GM18519 (cell line): ENCODE data around the gene PRSS37.

Experiments used
- ATAC-seq: cut with Tn5 transposase; IDR thresholded peaks from one replicate; pipeline ENCODE4 v1.9.1; 2021; ENCODE audit warnings: mild to moderate bottlenecking, moderate library complexity; ENCODE audit not compliant: unreplicated experiment, low FRiP score

PRSS37 gene

DNA sequence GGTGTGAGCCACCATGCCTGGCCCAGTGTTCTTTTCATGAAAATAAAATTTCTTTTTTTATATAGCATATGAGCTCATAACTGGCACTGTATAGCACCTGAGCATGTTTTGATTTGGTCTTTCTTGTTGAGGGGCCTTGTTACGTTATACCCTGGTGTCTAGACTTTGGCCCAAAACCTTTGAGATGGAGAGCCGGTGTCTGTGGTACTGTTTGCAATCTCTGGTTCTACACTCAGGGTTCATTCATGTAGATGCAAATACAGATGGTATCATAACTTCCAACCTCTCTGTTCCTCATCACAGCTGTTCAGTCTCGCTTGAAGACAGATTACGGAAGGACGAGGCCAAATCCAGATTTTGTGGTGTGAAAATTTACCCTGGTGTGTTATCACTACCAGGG, 51.4 kb downstream of the PRSS37 start, which contains the start of gene TAS2R5:
TSS of gene TAS2R5 (plus strand) at position 301 of the 400 bp plus-strand sequence. CDS start 145 bp downstream, outside the sequence.
- no peak for ATAC-seq

DNA sequence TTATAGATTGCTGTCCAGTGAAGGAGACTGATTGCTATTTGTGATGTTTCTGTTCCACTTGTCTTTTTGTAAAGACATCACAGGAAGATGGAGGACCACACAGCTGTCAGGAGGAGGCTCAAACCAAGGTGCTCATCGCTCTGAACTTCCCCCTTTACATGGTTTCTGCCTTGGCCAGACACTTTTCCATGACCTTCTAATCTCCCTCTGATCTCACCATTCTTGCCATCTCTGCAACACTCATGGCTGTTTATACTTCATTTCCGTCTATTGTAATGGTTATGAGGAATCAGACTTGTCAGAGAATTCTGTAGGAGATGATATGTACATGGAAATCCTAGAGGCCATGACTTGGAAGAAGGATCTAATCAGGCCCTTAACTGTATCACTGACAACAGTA, 53.0 kb downstream of the PRSS37 start:
- no peak for ATAC-seq
